ENCODE data around the gene TMEM181.

The TMEM181 gene

GRCh38 chr6:158552055-158552795 lies 7.7 kb upstream of the TMEM181 start:
- peak overlapping the region; percentile 40 for H3K27ac ChIP-seq
- no peak for TF ChIP-seq CTCF (conservative IDR thresholded peaks at IDR 0.05)

- TF ChIP-seq CTCF (conservative IDR thresholded peaks at IDR 0.05), result no peak
- peak overlapping the region; percentile 40 for H3K27ac ChIP-seq
Measured at GRCh38 chr6:158552796-158553138, 7.1 kb upstream of the TMEM181 start.

GRCh38 chr6:158554611-158555361 lies 5.1 kb upstream of the TMEM181 start:
- TF ChIP-seq CTCF (conservative IDR thresholded peaks at IDR 0.05), result no peak
- peak overlapping the region; percentile 89 for H3K27ac ChIP-seq

- no peak for TF ChIP-seq CTCF (conservative IDR thresholded peaks at IDR 0.05)
- H3K27ac ChIP-seq, result peak overlapping the region; percentile 89
Measured at GRCh38 chr6:158556113-158556512, 3.8 kb upstream of the TMEM181 start.

- peak overlapping the region; percentile 89 for H3K27ac ChIP-seq
Measured at GRCh38 chr6:158557110-158557509, 2.8 kb upstream of the TMEM181 start.

- no peak for TF ChIP-seq CTCF (conservative IDR thresholded peaks at IDR 0.05)
- peak overlapping the region; percentile 89 for H3K27ac ChIP-seq
Measured at GRCh38 chr6:158557927-158558326, 2.0 kb upstream of the TMEM181 start.

GRCh38 chr6:158558415-158559306 lies 1.2 kb upstream of the TMEM181 start:
- peak overlapping the region; percentile 89 for H3K27ac ChIP-seq
- TF ChIP-seq CTCF (conservative IDR thresholded peaks at IDR 0.05), result no peak
